HG02884 (cell line): ENCODE data around the gene GLCCI1.
"Not testable (repeated sequence)": the region's sequence is repeated elsewhere in the genome, so short reads cannot be mapped to it uniquely, and the experiment has no call there.

Experiments
- ATAC-seq: cut with Tn5 transposase; IDR thresholded peaks from one replicate; pipeline ENCODE4 v1.9.1; 2021; ENCODE audit warnings: mild to moderate bottlenecking, moderate library complexity; ENCODE audit not compliant: unreplicated experiment

Gene GLCCI1

GRCh38 chr7:7984424-7984823 is 15.8 kb downstream of the GLCCI1 start:
- no peak for ATAC-seq

GRCh38 chr7:7988706-7989105 is 20.1 kb downstream of the GLCCI1 start:
- no peak for ATAC-seq

GRCh38 chr7:7989133-7989532 is 20.5 kb downstream of the GLCCI1 start:
- no peak for ATAC-seq

GRCh38 chr7:7989616-7990440 is 21.2 kb downstream of the GLCCI1 start:
- no peak for ATAC-seq

- ATAC-seq, result no peak
Observed at GRCh38 chr7:7990441-7990761, 21.8 kb downstream of the GLCCI1 start.

GRCh38 chr7:7992506-7992905 is 23.9 kb downstream of the GLCCI1 start:
- no peak for ATAC-seq

GRCh38 chr7:7995348-7995747 is 26.8 kb downstream of the GLCCI1 start:
- ATAC-seq, result not testable (repeated sequence)

GRCh38 chr7:7996568-7996967 is 28.0 kb downstream of the GLCCI1 start:
- no peak for ATAC-seq

- no peak for ATAC-seq
Observed at GRCh38 chr7:8000315-8000941, 31.8 kb downstream of the GLCCI1 start.

GRCh38 chr7:8003077-8003476 is 34.5 kb downstream of the GLCCI1 start:
- ATAC-seq, result no peak

GRCh38 chr7:8005279-8005678 is 36.7 kb downstream of the GLCCI1 start:
- no peak for ATAC-seq

GRCh38 chr7:8014399-8014798 is 45.8 kb downstream of the GLCCI1 start:
- no peak for ATAC-seq

- no peak for ATAC-seq
Observed at GRCh38 chr7:8015100-8015745, 46.6 kb downstream of the GLCCI1 start.

GRCh38 chr7:8015746-8016120 is 47.1 kb downstream of the GLCCI1 start:
- no peak for ATAC-seq

- no peak for ATAC-seq
Observed at GRCh38 chr7:8017423-8017822, 48.8 kb downstream of the GLCCI1 start.

- peak; percentile 53 for ATAC-seq
Observed at GRCh38 chr7:8018961-8019360, 50.4 kb downstream of the GLCCI1 start.

- no peak for ATAC-seq
Observed at GRCh38 chr7:8022628-8023027, 54.0 kb downstream of the GLCCI1 start.

- ATAC-seq, result no peak
Observed at GRCh38 chr7:8035192-8035591, 66.6 kb downstream of the GLCCI1 start.

- no peak for ATAC-seq
Observed at GRCh38 chr7:8035647-8036518, 67.3 kb downstream of the GLCCI1 start.

GRCh38 chr7:8037151-8037550 is 68.6 kb downstream of the GLCCI1 start:
- no peak for ATAC-seq

GRCh38 chr7:8040768-8041369 is 72.3 kb downstream of the GLCCI1 start:
- no peak for ATAC-seq
